GM19463 (cell line): ENCODE data around the gene FOXO3.
A peak's percentile ranks its signal among the peaks of the same experiment; 100 is the strongest.

Experiments used
- ATAC-seq: cut with Tn5 transposase; IDR thresholded peaks from one replicate; pipeline ENCODE4 v1.9.1; 2021; ENCODE audit warnings: mild to moderate bottlenecking, moderate library complexity; ENCODE audit not compliant: unreplicated experiment

The FOXO3 gene

GRCh38 chr6:108594151-108594550 lies 33.4 kb downstream of the FOXO3 start:
- ATAC-seq, result no peak

GRCh38 chr6:108594640-108595039 lies 33.9 kb downstream of the FOXO3 start:
- ATAC-seq, result no peak

GRCh38 chr6:108596956-108597355 lies 36.2 kb downstream of the FOXO3 start:
- ATAC-seq, result no peak

- peak; percentile 42 for ATAC-seq
Measured at GRCh38 chr6:108597572-108598304, 37.0 kb downstream of the FOXO3 start.

- ATAC-seq, result peak; percentile 91
Measured at GRCh38 chr6:108598305-108598863, 37.7 kb downstream of the FOXO3 start.

GRCh38 chr6:108604156-108604555 lies 43.4 kb downstream of the FOXO3 start:
- ATAC-seq, result no peak

GRCh38 chr6:108606250-108606690 lies 45.6 kb downstream of the FOXO3 start:
- no peak for ATAC-seq

GRCh38 chr6:108608453-108609275 lies 47.9 kb downstream of the FOXO3 start:
- ATAC-seq, result no peak

GRCh38 chr6:108609276-108609769 lies 48.6 kb downstream of the FOXO3 start:
- no peak for ATAC-seq

GRCh38 chr6:108610270-108610839 lies 49.6 kb downstream of the FOXO3 start:
- no peak for ATAC-seq

GRCh38 chr6:108610957-108611586 lies 50.4 kb downstream of the FOXO3 start:
- ATAC-seq, result no peak

- ATAC-seq, result no peak
Measured at GRCh38 chr6:108612852-108613251, 52.1 kb downstream of the FOXO3 start.

GRCh38 chr6:108616544-108616943 lies 55.8 kb downstream of the FOXO3 start:
- no peak for ATAC-seq

- ATAC-seq, result no peak
Measured at GRCh38 chr6:108616973-108617372, 56.3 kb downstream of the FOXO3 start.

GRCh38 chr6:108618623-108619152 lies 58.0 kb downstream of the FOXO3 start:
- no peak for ATAC-seq

GRCh38 chr6:108619431-108620197 lies 58.9 kb downstream of the FOXO3 start:
- ATAC-seq, result no peak

GRCh38 chr6:108621117-108621516 lies 60.4 kb downstream of the FOXO3 start:
- no peak for ATAC-seq

GRCh38 chr6:108622641-108623298 lies 62.1 kb downstream of the FOXO3 start:
- ATAC-seq, result no peak

GRCh38 chr6:108623995-108624394 lies 63.3 kb downstream of the FOXO3 start:
- no peak for ATAC-seq
